ENCODE data around the gene FRRS1. TPM values are rescaled to one million over a fixed set of nuclear protein-coding genes. Genes with fewer than 3 reads are reported as not detected.

The FRRS1 gene
- total RNA-seq, 2 donors from 2014 or later, result 2.5 to 3.2 TPM

DNA sequence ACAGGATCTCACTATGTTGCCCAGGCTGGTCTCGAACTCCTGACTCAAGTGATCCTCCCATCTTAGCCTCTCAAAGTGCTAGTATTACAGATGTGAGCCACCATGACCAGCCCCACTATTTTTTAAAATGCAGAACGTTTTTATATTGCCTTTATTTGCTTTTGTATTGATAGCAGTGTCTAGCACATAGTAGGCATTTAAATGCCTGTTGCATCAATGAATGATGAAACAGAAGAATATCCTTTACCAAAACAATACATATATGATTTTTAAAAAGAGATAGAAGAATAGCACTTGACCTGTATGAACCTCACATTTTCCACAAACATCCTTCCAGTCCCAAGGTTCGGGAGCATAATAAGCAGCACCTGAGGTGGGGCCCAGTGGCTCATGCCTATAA is 16.5 kb upstream of the FRRS1 start:
- H3K4me3 Mint-ChIP-seq, result no peak overlapping the region
- no peak for ATAC-seq

GRCh38 chr1:99782397-99782796 is 16.0 kb upstream of the FRRS1 start:
- Mint-ChIP-seq H3K27me3 (peaks cover 35 to 36% of the 10 kb centered on the region in 2 donors), H3K36me3 (no peaks in the 10 kb centered on the region), H3K27ac (no peak overlapping the region), H3K9me3 (no peaks in the 10 kb centered on the region), H3K4me1 (ENCODE audit: low read depth in 2 of 2) (peaks cover 2 to 7% of the 10 kb centered on the region in 2 donors), H3K4me3 (no peak overlapping the region)
- DNase-seq (ENCODE audit: low spot score), result no peak
- ATAC-seq, result no peak

More for the DNA sequence above, 16.5 kb upstream of the FRRS1 start:
- Mint-ChIP-seq H3K9me3 (no peaks in the 10 kb centered on the region), H3K4me1 (ENCODE audit: low read depth in 2 of 2) (peaks cover 2 to 7% of the 10 kb centered on the region in 2 donors), H3K27ac (no peak overlapping the region), H3K27me3 (peaks cover 33 to 35% of the 10 kb centered on the region in 2 donors), H3K36me3 (no peaks in the 10 kb centered on the region)
- no peak for DNase-seq (ENCODE audit: low spot score)

- peaks cover 2 to 7% of the 10 kb centered on the region in 2 donors for H3K4me1 Mint-ChIP-seq (ENCODE audit: low read depth in 2 of 2)
- H3K9me3 Mint-ChIP-seq, result no peaks in the 10 kb centered on the region
- no peak for ATAC-seq
- no peaks in the 10 kb centered on the region for H3K36me3 Mint-ChIP-seq
- H3K4me3 Mint-ChIP-seq, result no peak overlapping the region
- peaks cover 33 to 35% of the 10 kb centered on the region in 2 donors for H3K27me3 Mint-ChIP-seq
- DNase-seq (ENCODE audit: low spot score), result no peak
- no peak overlapping the region for H3K27ac Mint-ChIP-seq
These were observed 15.4 kb upstream of the FRRS1 start for GRCh38 chr1:99781798-99782197.

GRCh38 chr1:99777752-99778151 is 11.3 kb upstream of the FRRS1 start:
- DNase-seq (ENCODE audit: low spot score) (no peak), ATAC-seq (no peak)
- H3K4me3 Mint-ChIP-seq, result no peak overlapping the region
- no peaks in the 10 kb centered on the region for H3K4me1 Mint-ChIP-seq (ENCODE audit: low read depth in 2 of 2)
- H3K9me3 Mint-ChIP-seq, result no peaks in the 10 kb centered on the region
- no peak overlapping the region for H3K27ac Mint-ChIP-seq
- H3K36me3 Mint-ChIP-seq, result no peaks in the 10 kb centered on the region
- H3K27me3 Mint-ChIP-seq, result peaks cover 29 to 39% of the 10 kb centered on the region in 2 donors

DNA sequence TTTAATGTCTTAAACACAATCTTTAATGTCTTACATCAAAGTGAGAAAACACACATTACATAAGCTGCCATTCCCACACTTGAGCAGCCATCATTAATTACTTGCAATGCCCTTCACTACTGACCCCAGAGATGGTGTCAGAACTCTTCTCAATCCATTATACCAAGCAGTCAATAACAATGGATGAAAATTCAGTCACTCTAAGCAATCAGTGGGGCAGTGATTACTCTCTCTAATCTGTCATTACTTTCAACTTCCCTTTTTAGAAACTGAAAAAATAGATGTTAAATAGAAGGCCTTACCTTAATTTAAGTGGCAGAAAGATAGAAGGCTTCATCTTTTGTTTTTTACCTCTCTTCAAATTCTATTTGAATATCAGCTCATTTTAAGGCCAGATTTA is 9.7 kb upstream of the FRRS1 start:
- Mint-ChIP-seq H3K36me3 (no peaks in the 10 kb centered on the region), H3K4me1 (ENCODE audit: low read depth in 2 of 2) (no peaks in the 10 kb centered on the region), H3K9me3 (no peaks in the 10 kb centered on the region), H3K27ac (no peak overlapping the region), H3K4me3 (no peak overlapping the region), H3K27me3 (peaks cover 16 to 24% of the 10 kb centered on the region in 2 donors)
- ATAC-seq, result no peak
- DNase-seq (ENCODE audit: low spot score), result no peak

DNA sequence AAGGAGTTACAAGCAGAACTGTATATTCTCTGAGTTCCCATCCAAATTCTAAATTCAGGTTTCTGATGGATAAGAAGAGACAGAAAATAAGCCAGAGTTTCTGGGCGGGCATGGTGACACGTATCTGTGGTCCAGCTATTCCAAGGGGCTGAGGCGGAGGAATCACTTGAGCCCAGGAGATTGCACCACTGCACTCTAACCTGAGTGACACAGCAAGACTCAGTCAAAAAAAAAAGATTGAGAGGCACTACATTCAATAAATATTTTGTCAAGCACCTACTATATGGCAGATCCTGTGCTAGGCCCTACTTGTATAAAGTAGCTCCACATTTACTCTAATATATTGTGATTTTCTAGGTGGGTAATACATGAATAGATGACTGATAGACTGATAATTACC is 6.4 kb upstream of the FRRS1 start:
- Mint-ChIP-seq H3K4me1 (ENCODE audit: low read depth in 2 of 2) (no peaks in the 10 kb centered on the region), H3K9me3 (no peaks in the 10 kb centered on the region), H3K27me3 (peaks cover 11 to 16% of the 10 kb centered on the region in 2 donors), H3K36me3 (no peaks in the 10 kb centered on the region), H3K4me3 (no peak overlapping the region), H3K27ac (no peak overlapping the region)
- no peak for DNase-seq (ENCODE audit: low spot score)
- ATAC-seq, result no peak

DNA sequence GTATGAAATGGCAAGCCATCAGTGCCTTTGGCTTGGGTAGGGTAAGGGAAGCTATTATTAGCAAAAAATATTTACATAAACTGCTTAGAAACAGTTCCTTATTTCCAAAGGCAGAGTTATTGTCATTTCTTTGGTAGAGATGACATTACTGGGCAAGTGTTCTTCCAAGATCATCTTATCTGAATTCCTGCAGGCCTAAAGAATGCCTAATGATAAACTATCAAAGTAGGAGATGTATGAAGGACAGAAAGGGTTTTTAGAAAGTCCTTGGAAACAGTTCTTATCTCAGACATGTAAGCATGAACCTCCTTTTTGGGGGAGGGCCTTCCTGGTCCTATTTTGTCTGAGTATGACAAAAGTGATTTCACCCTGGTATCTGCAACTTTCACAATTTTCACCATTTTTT is 5.1 kb upstream of the FRRS1 start:
- Mint-ChIP-seq H3K9me3 (no peaks in the 10 kb centered on the region), H3K27me3 (peaks cover 11 to 16% of the 10 kb centered on the region in 2 donors), H3K4me1 (ENCODE audit: low read depth in 2 of 2) (peaks cover 0 to 1% of the 10 kb centered on the region in 2 donors)

GRCh38 chr1:99768524-99769245 is 2.2 kb upstream of the FRRS1 start:
- H3K27me3 Mint-ChIP-seq, result peaks cover 9 to 11% of the 10 kb centered on the region in 2 donors
- peaks cover 4 to 6% of the 10 kb centered on the region in 2 donors for H3K4me1 Mint-ChIP-seq (ENCODE audit: low read depth in 2 of 2)
- H3K9me3 Mint-ChIP-seq, result no peaks in the 10 kb centered on the region
- ATAC-seq (no peak), DNase-seq (ENCODE audit: low spot score) (no peak)
- no peaks in the 10 kb centered on the region for H3K36me3 Mint-ChIP-seq
- no peak overlapping the region for H3K27ac Mint-ChIP-seq
- no peak overlapping the region for H3K4me3 Mint-ChIP-seq

More for the DNA sequence above, 5.1 kb upstream of the FRRS1 start:
- ATAC-seq (no peak), DNase-seq (ENCODE audit: low spot score) (no peak)
- H3K4me3 Mint-ChIP-seq, result no peak overlapping the region
- no peak overlapping the region for H3K27ac Mint-ChIP-seq
- H3K36me3 Mint-ChIP-seq, result no peaks in the 10 kb centered on the region

DNA sequence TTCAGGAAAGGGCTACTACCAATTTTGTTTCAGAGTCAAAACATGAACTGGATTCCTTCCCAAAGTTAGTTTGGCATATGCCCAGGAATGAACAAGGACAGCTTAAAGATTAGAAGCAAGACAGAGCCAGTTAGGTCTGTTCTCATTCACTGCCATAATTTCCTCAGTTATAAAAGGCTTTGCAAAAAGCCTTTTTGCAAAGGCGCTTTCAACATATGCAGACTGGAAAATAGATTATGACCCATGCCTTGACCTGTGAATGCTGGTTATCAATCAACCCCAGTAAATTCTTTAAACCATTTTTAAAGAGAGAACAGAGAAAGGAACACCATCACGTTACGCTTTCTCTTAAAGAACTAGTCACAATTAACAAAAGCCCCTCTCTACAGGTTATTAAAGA is 1.7 kb upstream of the FRRS1 start:
- H3K9me3 Mint-ChIP-seq, result no peaks in the 10 kb centered on the region
- peaks cover 9 to 11% of the 10 kb centered on the region in 2 donors for H3K27me3 Mint-ChIP-seq
- ATAC-seq, result no peak
- H3K36me3 Mint-ChIP-seq, result no peaks in the 10 kb centered on the region
- H3K4me3 Mint-ChIP-seq, result no peak overlapping the region
- no peak for DNase-seq (ENCODE audit: low spot score)
- H3K27ac Mint-ChIP-seq, result no peak overlapping the region
- H3K4me1 Mint-ChIP-seq (ENCODE audit: low read depth in 2 of 2), result peaks cover 4 to 6% of the 10 kb centered on the region in 2 donors

DNA sequence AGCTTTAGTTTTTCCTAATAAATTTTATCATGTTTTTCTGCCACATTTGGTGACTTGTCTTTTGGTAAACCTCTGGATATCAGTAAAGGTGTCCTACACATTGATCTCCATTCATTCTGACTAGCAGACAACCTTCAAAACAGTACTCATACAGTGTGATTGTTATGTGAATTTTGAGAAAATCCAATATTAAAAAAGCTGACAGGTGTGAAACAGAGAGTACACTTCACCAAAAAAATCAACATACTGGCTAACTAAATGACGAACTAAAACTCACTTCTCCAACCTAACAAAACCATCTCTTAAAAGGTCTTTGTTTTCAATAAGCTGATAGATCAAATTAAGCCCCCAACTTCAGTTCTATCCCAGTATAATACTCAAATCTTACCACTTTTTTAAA is 1.5 kb downstream of the FRRS1 start:
- H3K36me3 Mint-ChIP-seq, result no peaks in the 10 kb centered on the region
- peaks cover 4 to 6% of the 10 kb centered on the region in 2 donors for H3K4me1 Mint-ChIP-seq (ENCODE audit: low read depth in 2 of 2)
- no peak for DNase-seq (ENCODE audit: low spot score)
- H3K27ac Mint-ChIP-seq, result no peak overlapping the region
- H3K9me3 Mint-ChIP-seq, result no peaks in the 10 kb centered on the region
- ATAC-seq, result no peak
- peak overlapping the region; percentile 34 for H3K4me3 Mint-ChIP-seq
- H3K27me3 Mint-ChIP-seq, result peaks cover 4 to 8% of the 10 kb centered on the region in 2 donors

- Mint-ChIP-seq H3K9me3 (no peaks in the 10 kb centered on the region), H3K27ac (no peak overlapping the region), H3K4me3 (no peak overlapping the region), H3K36me3 (no peaks in the 10 kb centered on the region), H3K27me3 (peaks cover 0 to 7% of the 10 kb centered on the region in 2 donors), H3K4me1 (ENCODE audit: low read depth in 2 of 2) (peaks cover 4 to 7% of the 10 kb centered on the region in 2 donors)
- ATAC-seq, result no peak
- no peak for DNase-seq (ENCODE audit: low spot score)
These were observed 2.0 kb downstream of the FRRS1 start for GRCh38 chr1:99764439-99764838.

GRCh38 chr1:99763956-99764355 is 2.5 kb downstream of the FRRS1 start:
- ATAC-seq, result no peak
- H3K27me3 Mint-ChIP-seq, result peaks cover 0 to 5% of the 10 kb centered on the region in 2 donors
- no peak for DNase-seq (ENCODE audit: low spot score)
- no peaks in the 10 kb centered on the region for H3K36me3 Mint-ChIP-seq
- no peak overlapping the region for H3K27ac Mint-ChIP-seq
- H3K4me3 Mint-ChIP-seq, result no peak overlapping the region
- peaks cover 8 to 12% of the 10 kb centered on the region in 2 donors for H3K4me1 Mint-ChIP-seq (ENCODE audit: low read depth in 2 of 2)
- H3K9me3 Mint-ChIP-seq, result no peaks in the 10 kb centered on the region

GRCh38 chr1:99761774-99762173 is 4.7 kb downstream of the FRRS1 start:
- DNase-seq (ENCODE audit: low spot score) (no peak), ATAC-seq (no peak)
- Mint-ChIP-seq H3K36me3 (no peaks in the 10 kb centered on the region), H3K4me1 (ENCODE audit: low read depth in 2 of 2) (peaks cover 8 to 22% of the 10 kb centered on the region in 2 donors), H3K27ac (no peak overlapping the region), H3K4me3 (no peak overlapping the region), H3K9me3 (no peaks in the 10 kb centered on the region), H3K27me3 (peaks cover 0 to 3% of the 10 kb centered on the region in 2 donors)

- Mint-ChIP-seq H3K4me1 (ENCODE audit: low read depth in 2 of 2) (peaks cover 4 to 17% of the 10 kb centered on the region in 2 donors), H3K9me3 (no peaks in the 10 kb centered on the region), H3K36me3 (no peaks in the 10 kb centered on the region), H3K27ac (no peak overlapping the region), H3K4me3 (no peak overlapping the region), H3K27me3 (peaks cover 0 to 3% of the 10 kb centered on the region in 2 donors)
- ATAC-seq, result no peak
- no peak for DNase-seq (ENCODE audit: low spot score)
These were observed 6.8 kb downstream of the FRRS1 start for GRCh38 chr1:99759518-99760160.

Data from natural killer cell treated with Interleukin-12 subunit alpha and Interleukin-12 subunit beta and Interleukin-15 and Interleukin-18, amount 100 ng/mL, for 72 hours (primary cell).